Suprapubic skin (tissue), 4 donors: ENCODE data around the gene FLII. TPM values are rescaled to one million over a fixed set of nuclear protein-coding genes. Genes with fewer than 3 reads are reported as not detected.

Experiments
- DNase-seq, 2 donors: peaks; one replicate each; pipeline ENCODE4 v3.0.0-alpha.2; 2019; ENCODE audit warnings: low spot score in 2 of 2
- H3K27ac ChIP-seq: fragments of 200-600 bp; sonication (generic); one replicate; pipeline ENCODE4 v1.5.1; 2019
- H3K27me3 ChIP-seq: fragments of 200-600 bp; sonication (generic); one replicate; pipeline ENCODE4 v1.5.1; 2019
- H3K36me3 ChIP-seq: fragments of 200-600 bp; sonication (generic); one replicate; pipeline ENCODE4 v1.5.1; 2019
- H3K4me1 ChIP-seq: fragments of 200-600 bp; sonication (generic); one replicate; pipeline ENCODE4 v1.5.1; 2019
- H3K4me3 ChIP-seq: fragments of 200-600 bp; sonication (generic); one replicate; pipeline ENCODE4 v1.5.1; 2019; ENCODE audit warnings: mild to moderate bottlenecking
- H3K9me3 ChIP-seq: fragments of 200-600 bp; sonication (generic); one replicate; pipeline ENCODE4 v1.5.1; 2019
- EP300 ChIP-seq: sonication (generic); formaldehyde crosslinking; IDR thresholded peaks from one replicate; pipeline ENCODE4 v1.6.1; 2017; ENCODE audit warnings: antibody characterized with exemption
- POLR2A ChIP-seq, 2 donors: fragments of 450-650 bp; IDR thresholded peaks; one replicate each; pipeline ENCODE4 v1.6.1; 2017; ENCODE audit warnings: antibody characterized with exemption in 2 of 2, mild to moderate bottlenecking in 2 of 2, moderate library complexity in 2 of 2
- POLR2AphosphoS5 ChIP-seq, 3 donors: sonication (generic); formaldehyde crosslinking; IDR thresholded peaks; one replicate each; pipeline ENCODE4 v1.6.1; 2017; ENCODE audit warnings: antibody characterized with exemption in 3 of 3
- WGBS: methylation state at CpG from one replicate; pipeline ENCODE4 v1.1.5; 2018; 5-methylcytosine and 5-hydroxymethylcytosine counted together
- total RNA-seq, 4 donors: library from RNA; depleted of rRNA; stranded (reverse); fragments of >200 nt; gene quantifications; one replicate each; pipeline ENCODE4 v1.1.0, GENCODE V29; 2016
- TF ChIP-seq, protein P1 (sequence below), 2 donors: fragments of 200-600 bp in 1 of 2; fragments of 450-650 bp in 1 of 2; sonication (generic) in 1 of 2; IDR thresholded peaks; one replicate each; pipeline ENCODE4 v1.5.1; 2016 to 2019; ENCODE audit warnings: antibody characterized with exemption in 2 of 2, mild to moderate bottlenecking in 1 of 2, moderate library complexity in 1 of 2

Gene FLII
- total RNA-seq, 4 donors from 2014 or later = 254 to 350 (median 291) TPM

GRCh38 chr17:18270046-18270931, 11.8 kb upstream of the FLII start:
- H3K4me1 ChIP-seq = no peaks in the 10 kb centered on the region
- DNase-seq = no peak
- TF ChIP-seq EP300 = no peak
- TF ChIP-seq POLR2A (IDR thresholded peaks at IDR 0.05) = no peak
- TF ChIP-seq, protein P1, sequence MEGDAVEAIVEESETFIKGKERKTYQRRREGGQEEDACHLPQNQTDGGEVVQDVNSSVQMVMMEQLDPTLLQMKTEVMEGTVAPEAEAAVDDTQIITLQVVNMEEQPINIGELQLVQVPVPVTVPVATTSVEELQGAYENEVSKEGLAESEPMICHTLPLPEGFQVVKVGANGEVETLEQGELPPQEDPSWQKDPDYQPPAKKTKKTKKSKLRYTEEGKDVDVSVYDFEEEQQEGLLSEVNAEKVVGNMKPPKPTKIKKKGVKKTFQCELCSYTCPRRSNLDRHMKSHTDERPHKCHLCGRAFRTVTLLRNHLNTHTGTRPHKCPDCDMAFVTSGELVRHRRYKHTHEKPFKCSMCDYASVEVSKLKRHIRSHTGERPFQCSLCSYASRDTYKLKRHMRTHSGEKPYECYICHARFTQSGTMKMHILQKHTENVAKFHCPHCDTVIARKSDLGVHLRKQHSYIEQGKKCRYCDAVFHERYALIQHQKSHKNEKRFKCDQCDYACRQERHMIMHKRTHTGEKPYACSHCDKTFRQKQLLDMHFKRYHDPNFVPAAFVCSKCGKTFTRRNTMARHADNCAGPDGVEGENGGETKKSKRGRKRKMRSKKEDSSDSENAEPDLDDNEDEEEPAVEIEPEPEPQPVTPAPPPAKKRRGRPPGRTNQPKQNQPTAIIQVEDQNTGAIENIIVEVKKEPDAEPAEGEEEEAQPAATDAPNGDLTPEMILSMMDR (IDR thresholded peaks at IDR 0.05) = no peak
- no peak for TF ChIP-seq POLR2AphosphoS5 (IDR thresholded peaks at IDR 0.05)
- H3K4me3 ChIP-seq = no peak overlapping the region
- no peaks in the 10 kb centered on the region for H3K9me3 ChIP-seq
- no peak overlapping the region for H3K27ac ChIP-seq
- no peaks in the 10 kb centered on the region for H3K27me3 ChIP-seq
- 83% methylated on average over 11 of the region's 14 CpGs for WGBS
- H3K36me3 ChIP-seq = peaks cover 27% of the 10 kb centered on the region

DNA sequence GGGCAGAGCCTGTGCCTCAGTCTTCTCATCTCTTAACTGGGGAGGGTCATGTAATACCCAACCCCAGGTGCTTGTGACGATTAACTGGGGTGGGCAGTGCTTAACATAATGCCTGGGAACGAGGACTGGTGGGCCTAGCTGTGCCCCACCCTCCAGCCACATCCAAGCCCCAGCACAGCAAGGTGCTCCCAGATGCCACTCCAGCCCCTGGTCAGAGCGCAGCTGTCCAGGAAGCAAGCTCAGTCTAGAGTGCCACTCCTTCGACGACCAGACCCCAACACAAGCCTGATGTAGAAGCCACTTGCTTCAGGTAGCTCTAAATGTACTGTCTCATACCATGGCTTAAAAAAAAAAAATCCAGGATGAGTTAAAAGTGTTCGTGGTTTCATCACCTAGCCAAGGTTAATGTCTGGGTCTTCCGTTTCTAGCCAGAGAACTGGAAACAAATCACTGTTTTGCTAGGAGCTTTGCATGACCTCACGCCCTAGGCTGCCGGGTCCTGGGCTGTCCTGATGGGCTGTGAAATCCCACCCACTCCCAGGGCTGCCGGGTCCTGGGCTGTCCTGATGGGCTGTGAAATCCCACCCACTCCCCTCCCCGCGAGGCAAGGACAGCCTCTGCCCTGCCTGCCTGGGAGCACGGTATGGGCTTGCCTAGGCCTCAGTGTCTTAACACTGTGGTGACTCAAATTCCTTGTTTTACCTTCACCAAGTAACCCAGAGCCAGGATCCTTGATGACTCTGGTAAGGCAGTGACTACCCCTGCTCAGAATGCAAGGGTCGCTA, 9.6 kb upstream of the FLII start:
- H3K27ac ChIP-seq = no peak overlapping the region
- H3K36me3 ChIP-seq = peaks cover 33% of the 10 kb centered on the region
- H3K4me1 ChIP-seq = no peaks in the 10 kb centered on the region
- H3K9me3 ChIP-seq = no peaks in the 10 kb centered on the region
- no peak for TF ChIP-seq EP300
- TF ChIP-seq, protein P1 (IDR thresholded peaks at IDR 0.05) = no peak
- no peak for TF ChIP-seq POLR2AphosphoS5 (IDR thresholded peaks at IDR 0.05)
- TF ChIP-seq POLR2A (IDR thresholded peaks at IDR 0.05) = no peak
- no peak overlapping the region for H3K4me3 ChIP-seq
- DNase-seq = no peak
- no peaks in the 10 kb centered on the region for H3K27me3 ChIP-seq
- 55% methylated on average over 6 of the region's 14 CpGs for WGBS

DNA sequence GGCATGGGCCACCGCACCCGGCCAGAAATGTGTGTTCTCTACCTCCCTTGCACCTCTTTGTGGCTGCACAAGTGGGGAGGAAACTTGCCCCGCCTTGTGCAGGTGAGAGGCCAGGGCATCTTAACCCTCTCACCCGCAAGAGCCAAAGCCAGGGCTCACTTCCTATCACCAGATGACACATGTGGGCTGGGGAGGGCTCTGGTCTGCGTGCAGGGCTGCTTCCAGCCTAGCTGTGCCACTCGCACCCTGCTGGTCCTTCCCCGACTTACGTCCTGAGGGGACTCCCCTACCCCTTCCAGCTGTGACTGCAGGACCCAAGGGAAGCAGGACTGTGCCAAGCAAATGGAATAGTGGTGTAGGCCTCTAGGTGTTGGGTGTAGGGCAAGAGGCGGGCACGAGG, 8.8 kb upstream of the FLII start:
- H3K4me1 ChIP-seq = peaks cover 7% of the 10 kb centered on the region
- 89% methylated on average over 3 of the region's 10 CpGs for WGBS
- no peak for DNase-seq
- H3K9me3 ChIP-seq = no peaks in the 10 kb centered on the region
- H3K27ac ChIP-seq = no peak overlapping the region
- no peak overlapping the region for H3K4me3 ChIP-seq
- H3K27me3 ChIP-seq = no peaks in the 10 kb centered on the region
- H3K36me3 ChIP-seq = peaks cover 32% of the 10 kb centered on the region
- TF ChIP-seq POLR2AphosphoS5 (IDR thresholded peaks at IDR 0.05) (no peak), POLR2A (IDR thresholded peaks at IDR 0.05) (no peak), EP300 (no peak)
- TF ChIP-seq, protein P1 (IDR thresholded peaks at IDR 0.05) = no peak

GRCh38 chr17:18263885-18264682, 5.5 kb upstream of the FLII start:
- H3K9me3 ChIP-seq = no peaks in the 10 kb centered on the region
- H3K4me3 ChIP-seq = no peak overlapping the region
- H3K4me1 ChIP-seq = peaks cover 32% of the 10 kb centered on the region
- H3K27me3 ChIP-seq = no peaks in the 10 kb centered on the region
- H3K27ac ChIP-seq = no peak overlapping the region
- 93% methylated on average over 18 of the region's 50 CpGs for WGBS
- DNase-seq = no peak
- H3K36me3 ChIP-seq = peaks cover 32% of the 10 kb centered on the region
- no peak for TF ChIP-seq POLR2A (IDR thresholded peaks at IDR 0.05)
- TF ChIP-seq, protein P1 (IDR thresholded peaks at IDR 0.05) = no peak
